GM12891 (cell line): Measurements from ENCODE around the gene GUCA1A.

Experiments
- POLR2A ChIP-seq: IDR thresholded peaks from 2 replicates; pipeline ENCODE4 v1.6.1; 2011; ENCODE audit warnings: low read depth, low read length, control low read depth
- POLR2AphosphoS5 ChIP-seq: IDR thresholded peaks from 2 replicates; pipeline ENCODE4 v1.6.1; 2011; ENCODE audit warnings: low read depth, low read length, control low read depth
- POU2F2 ChIP-seq: IDR thresholded peaks from 2 replicates; pipeline ENCODE4 v1.6.1; 2011; ENCODE audit warnings: low read depth, mild to moderate bottlenecking, control low read depth, low read length, moderate library complexity

DNA sequence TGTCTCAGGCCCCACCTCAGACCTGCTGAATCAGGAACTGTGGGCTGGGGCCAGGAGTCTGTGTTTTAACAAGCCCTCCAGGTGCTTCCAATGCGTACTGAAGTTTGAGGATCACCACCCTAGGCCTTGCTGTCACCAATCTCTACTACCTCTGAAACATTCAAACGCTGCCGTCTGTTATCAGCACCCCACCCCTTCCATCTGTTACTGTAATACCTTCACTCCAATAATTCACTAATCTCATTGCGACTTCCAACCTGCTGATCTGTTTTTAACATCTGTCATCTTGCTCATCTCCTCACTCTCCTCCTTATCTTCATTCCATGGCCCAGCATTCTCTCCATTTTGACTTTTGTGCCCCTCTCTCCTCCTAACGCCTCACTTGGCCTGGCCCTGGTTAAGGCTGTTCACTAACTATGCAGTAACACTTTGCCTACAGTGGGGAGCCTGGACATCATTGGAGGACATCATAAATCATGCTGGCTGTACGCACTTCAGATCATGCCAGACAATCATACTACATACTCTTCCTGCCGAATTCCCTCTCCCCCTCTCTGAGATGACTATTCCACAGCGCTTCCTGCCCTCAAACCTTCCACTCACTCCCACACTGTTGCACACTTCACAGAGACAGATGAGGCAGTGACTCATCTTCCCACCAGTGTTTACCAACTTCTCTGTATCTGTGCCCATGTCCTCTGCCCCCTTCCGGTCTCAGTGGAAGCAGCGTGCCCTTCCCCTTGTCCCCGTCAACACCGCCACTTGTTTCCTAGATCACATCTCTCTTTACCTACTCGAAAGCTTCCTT lies 24.6 kb downstream of the GUCA1A start:
- TF ChIP-seq POLR2A (no peak), POLR2AphosphoS5 (no peak), POU2F2 (no peak)
